Eye (tissue), 1 donor: ENCODE data around the gene MICAL1.

Experiments used
- DNase-seq: peaks from one replicate; pipeline ENCODE4 v3.0.0-alpha.2; 2015

Gene MICAL1

GRCh38 chr6:109421184-109421583 is 34.4 kb downstream of the MICAL1 start:
- no peak for DNase-seq

GRCh38 chr6:109420751-109421150 is 34.8 kb downstream of the MICAL1 start:
- DNase-seq = no peak

GRCh38 chr6:109417646-109418045 is 37.9 kb downstream of the MICAL1 start:
- no peak for DNase-seq

- DNase-seq = no peak
Observed at GRCh38 chr6:109411034-109411433, 44.5 kb downstream of the MICAL1 start.

- no peak for DNase-seq
Observed at GRCh38 chr6:109406196-109406595, 49.4 kb downstream of the MICAL1 start.

- no peak for DNase-seq
Observed at GRCh38 chr6:109397020-109397419, 58.6 kb downstream of the MICAL1 start.

GRCh38 chr6:109396046-109396718 is 59.4 kb downstream of the MICAL1 start:
- no peak for DNase-seq
